Mesendoderm (in vitro differentiated cells): Measurements from ENCODE around the gene RNF112.
A peak's percentile ranks its signal among the peaks of the same experiment; 100 is the strongest.

Experiments
- DNase-seq: peaks from one replicate; pipeline ENCODE4 v3.0.0; 2013
- H2AK5ac ChIP-seq: 2 replicates; pipeline ENCODE4 v1.6.1; 2013; ENCODE audit warnings: low read length, inconsistent platforms
- H2BK120ac ChIP-seq: 2 replicates; pipeline ENCODE4 v1.6.1; 2013; ENCODE audit warnings: low read depth, mild to moderate bottlenecking, low read length, moderate library complexity, mixed read lengths
- H2BK15ac ChIP-seq: replicated peaks from 2 replicates; pipeline ENCODE4 v1.6.1; 2013; ENCODE audit warnings: low read depth, mild to moderate bottlenecking, moderate library complexity
- H2BK5ac ChIP-seq: 2 replicates; pipeline ENCODE4 v1.6.1; 2013; ENCODE audit warnings: low read length, inconsistent platforms
- H3K18ac ChIP-seq: 2 replicates; pipeline ENCODE4 v1.6.1; 2013; ENCODE audit warnings: mild to moderate bottlenecking, low read length, mixed read lengths
- H3K23ac ChIP-seq: one replicate; pipeline ENCODE4 v1.6.1; 2013; ENCODE audit warnings: low read length
- H3K27ac ChIP-seq: 2 replicates; pipeline ENCODE4 v1.5.1; 2013; ENCODE audit warnings: low read depth, mild to moderate bottlenecking, inconsistent platforms, low read length, moderate library complexity
- H3K27me3 ChIP-seq: 2 replicates; pipeline ENCODE4 v1.6.1; 2013; ENCODE audit warnings: low read length, control low read depth, mild to moderate bottlenecking, inconsistent platforms; ENCODE audit not compliant: insufficient read depth, poor library complexity
- H3K36me3 ChIP-seq: 2 replicates; pipeline ENCODE4 v1.6.1; 2013; ENCODE audit warnings: low read length, inconsistent platforms; ENCODE audit not compliant: control insufficient read depth, insufficient read depth
- H3K4ac ChIP-seq: one replicate; pipeline ENCODE4 v1.6.1; 2013; ENCODE audit warnings: low read depth, mild to moderate bottlenecking, low read length, moderate library complexity
- H3K4me1 ChIP-seq: 2 replicates; pipeline ENCODE4 v1.6.1; 2013; ENCODE audit warnings: low read depth, low read length, inconsistent platforms; ENCODE audit not compliant: control insufficient read depth
- H3K4me2 ChIP-seq: 2 replicates; pipeline ENCODE4 v1.6.1; 2013; ENCODE audit warnings: low read length
- H3K4me3 ChIP-seq: 2 replicates; pipeline ENCODE4 v1.5.1; 2013; ENCODE audit warnings: mild to moderate bottlenecking, low read length
- H3K56ac ChIP-seq: one replicate; pipeline ENCODE4 v1.6.1; 2013; ENCODE audit warnings: low read length
- H3K79me1 ChIP-seq: 2 replicates; pipeline ENCODE4 v1.6.1; 2013; ENCODE audit warnings: low read length, inconsistent platforms
- H3K79me2 ChIP-seq: 2 replicates; pipeline ENCODE4 v1.6.1; 2013; ENCODE audit warnings: mild to moderate bottlenecking, low read length; ENCODE audit not compliant: control insufficient read depth, insufficient read depth
- H3K9ac ChIP-seq: 2 replicates; pipeline ENCODE4 v1.6.1; 2013; ENCODE audit warnings: low read length, inconsistent platforms
- H4K5ac ChIP-seq: one replicate; pipeline ENCODE4 v1.6.1; 2013; ENCODE audit warnings: low read length
- H4K8ac ChIP-seq: one replicate; pipeline ENCODE4 v1.6.1; 2013; ENCODE audit warnings: low read depth, mild to moderate bottlenecking, control low read depth, low read length, moderate library complexity
- WGBS: extraction: QIAGEN DNeasy Blood & Tissue Kit; methylation state at CpG from one replicate; pipeline ENCODE4 v1.1.7; 2013; ENCODE audit warnings: low lambda C conversion rate, missing lambda C conversion rate; ENCODE audit not compliant: insufficient coverage; ENCODE audit errors: extremely low coverage; 5-methylcytosine and 5-hydroxymethylcytosine counted together

RNF112 gene

DNA sequence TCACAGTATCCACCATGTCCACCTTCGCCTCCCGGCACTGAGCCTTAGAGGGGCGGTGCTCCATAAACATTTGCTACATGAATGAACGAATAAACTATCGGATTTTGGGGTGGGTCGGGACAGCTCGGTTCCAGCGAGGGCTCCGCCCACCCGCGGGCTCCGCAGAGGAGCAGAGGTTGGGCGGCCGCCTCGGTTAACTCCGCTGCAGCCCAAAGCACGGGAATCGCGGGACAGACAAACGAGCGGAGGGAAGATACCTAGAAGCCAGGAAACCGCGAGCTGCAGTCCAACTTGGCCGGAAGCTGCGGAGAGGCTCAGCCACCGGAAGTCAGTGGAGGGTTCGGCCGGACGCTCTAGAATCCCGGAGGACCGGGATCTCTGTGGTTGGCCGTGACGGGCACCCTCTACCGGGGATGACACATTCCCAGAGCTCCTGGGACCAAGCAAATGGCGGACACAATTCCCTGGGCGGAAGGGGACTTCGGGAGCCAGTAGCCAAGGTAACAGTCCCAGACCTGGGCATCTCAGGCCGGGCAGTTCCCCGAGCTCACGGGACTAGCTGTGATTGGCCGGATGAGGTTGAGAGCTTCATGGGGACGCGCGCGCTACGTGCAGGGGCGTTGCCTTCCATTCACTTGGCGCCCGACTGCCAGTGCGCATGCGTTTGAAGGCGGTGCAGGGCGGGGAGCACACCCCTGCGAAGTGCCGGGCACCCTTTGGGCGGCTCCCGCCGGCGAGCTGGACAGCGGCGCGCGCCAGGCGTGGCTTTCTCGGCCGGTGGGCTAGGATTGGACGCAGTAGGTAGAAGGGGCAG lies 33.2 kb upstream of the RNF112 start:
- DNase-seq, result peak; percentile 100
- Histone ChIP-seq H3K4me2 (peak overlapping the region; percentile 51), H4K8ac (no peak overlapping the region), H2BK5ac (peak overlapping the region; percentile 57), H2BK15ac (no peak overlapping the region), H3K18ac (peak overlapping the region; percentile 24), H3K79me2 (peaks cover 31% of the 10 kb centered on the region), H3K79me1 (peaks cover 24% of the 10 kb centered on the region), H2AK5ac (no peak overlapping the region), H3K27me3 (no peaks in the 10 kb centered on the region), H3K4me3 (peak overlapping the region; percentile 65), H3K23ac (no peak overlapping the region), H3K56ac (peak overlapping the region; percentile 93), H3K4me1 (peaks cover 5% of the 10 kb centered on the region), H3K36me3 (peaks cover 17% of the 10 kb centered on the region), H3K9ac (peak overlapping the region; percentile 75), H4K5ac (no peak overlapping the region), H3K27ac (peak overlapping the region; percentile 88), H2BK120ac (no peak overlapping the region), H3K4ac (peak overlapping the region; percentile 46)
- no CpG with 5 or more reads among the region's 67 CpGs for WGBS

DNA sequence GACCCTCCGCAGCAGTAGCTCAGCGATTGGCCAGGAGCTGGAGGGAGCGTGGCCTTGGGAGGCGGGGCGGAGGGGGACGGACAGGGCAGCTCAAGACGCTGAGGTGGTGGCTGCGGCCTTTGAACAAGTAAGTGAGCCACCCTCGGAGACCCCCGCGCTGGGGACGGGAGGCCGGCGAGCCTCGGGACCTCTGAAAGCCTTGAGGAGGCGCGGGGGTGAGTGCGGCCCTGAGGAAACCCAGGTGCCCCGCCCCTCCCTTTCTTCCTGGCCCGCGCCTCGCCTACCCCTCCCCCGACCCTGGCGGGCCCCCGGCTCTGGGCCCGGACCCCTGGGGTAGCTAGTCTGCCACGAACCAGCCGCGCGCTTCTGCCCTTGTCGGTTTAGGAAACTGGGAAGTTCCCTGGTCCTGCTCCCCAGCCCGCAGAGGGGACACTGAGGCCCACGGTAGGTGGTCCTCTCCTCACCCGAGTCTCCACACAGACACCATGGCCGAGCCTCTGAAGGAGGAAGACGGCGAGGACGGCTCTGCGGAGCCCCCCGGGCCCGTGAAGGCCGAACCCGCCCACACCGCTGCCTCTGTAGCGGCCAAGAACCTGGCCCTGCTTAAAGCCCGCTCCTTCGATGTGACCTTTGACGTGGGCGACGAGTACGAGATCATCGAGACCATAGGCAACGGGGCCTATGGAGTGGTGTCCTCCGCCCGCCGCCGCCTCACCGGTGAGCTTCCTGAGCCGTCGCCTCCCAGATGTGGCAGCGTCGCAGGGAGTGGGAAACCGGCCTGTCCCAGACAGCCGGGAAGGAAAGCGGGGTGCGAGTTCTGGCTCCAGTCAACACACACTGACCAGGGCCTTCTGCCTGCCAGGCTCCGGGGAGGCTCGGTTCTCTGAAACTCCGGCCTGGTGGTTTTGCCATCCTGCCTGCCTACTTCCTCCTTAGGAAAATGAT lies 32.3 kb upstream of the RNF112 start, which contains the start of gene MAPK7:
MAPK7 (plus strand) TSS at position 83 of the 945 bp plus-strand sequence; CDS start at position 486, 403 bp downstream.
- H3K4me3 ChIP-seq, result peak within 1 kb of the TSS; percentile 90
- H3K4me2 ChIP-seq, result peak within 1 kb of the TSS; percentile 51
- H3K9ac ChIP-seq, result peak within 1 kb of the TSS; percentile 98
- peak within 1 kb of the TSS; percentile 73 for H3K23ac ChIP-seq
- peak within 1 kb of the TSS; percentile 88 for H3K27ac ChIP-seq
- H3K27me3 ChIP-seq, result no peaks in the 10 kb centered on the region
- no peak within 1 kb of the TSS for H2BK120ac ChIP-seq
- no peak within 1 kb of the TSS for H4K5ac ChIP-seq
- H3K79me1 ChIP-seq, result peaks cover 24% of the 10 kb centered on the region
- H3K4ac ChIP-seq, result peak within 1 kb of the TSS; percentile 46
- peaks cover 31% of the 10 kb centered on the region for H3K79me2 ChIP-seq
- DNase-seq, result no peak
- peak within 1 kb of the TSS; percentile 29 for H3K18ac ChIP-seq
- H2BK5ac ChIP-seq, result peak within 1 kb of the TSS; percentile 57
- peak within 1 kb of the TSS; percentile 97 for H3K56ac ChIP-seq
- peaks cover 5% of the 10 kb centered on the region for H3K4me1 ChIP-seq
- peaks cover 19% of the 10 kb centered on the region for H3K36me3 ChIP-seq
- no peak within 1 kb of the TSS for H4K8ac ChIP-seq
- H2AK5ac ChIP-seq, result peak within 1 kb of the TSS; percentile 46
- no peak within 1 kb of the TSS for H2BK15ac ChIP-seq
- WGBS, result no CpG with 5 or more reads among the region's 69 CpGs

DNA sequence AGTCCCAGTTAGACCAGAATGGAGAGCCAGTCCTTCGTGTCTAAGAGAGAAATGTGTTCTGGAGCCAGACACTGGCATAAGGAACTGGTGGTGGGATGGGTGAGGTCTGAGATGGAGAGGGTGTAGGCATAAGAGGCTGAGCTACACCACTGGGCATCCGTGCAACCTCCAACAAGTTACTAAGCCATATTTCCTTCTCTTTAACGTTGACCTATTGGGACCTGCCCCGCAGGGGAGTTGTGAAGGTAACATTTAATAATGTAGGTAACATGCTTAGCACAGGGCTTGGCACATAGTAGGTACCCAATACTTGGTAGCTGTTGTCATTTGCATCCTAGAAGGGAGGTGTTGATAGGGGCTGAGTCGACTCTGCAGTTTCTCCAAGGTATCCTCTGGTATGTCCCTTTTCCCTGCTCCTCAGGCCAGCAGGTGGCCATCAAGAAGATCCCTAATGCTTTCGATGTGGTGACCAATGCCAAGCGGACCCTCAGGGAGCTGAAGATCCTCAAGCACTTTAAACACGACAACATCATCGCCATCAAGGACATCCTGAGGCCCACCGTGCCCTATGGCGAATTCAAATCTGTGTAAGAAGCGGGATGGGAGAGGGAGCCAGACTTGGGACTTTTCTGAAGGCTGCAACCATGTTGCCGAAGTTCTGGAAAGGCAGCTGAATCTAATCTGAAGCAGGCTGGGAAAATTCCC lies 31.5 kb upstream of the RNF112 start:
- no CpG with 5 or more reads among the region's 13 CpGs for WGBS
- Histone ChIP-seq H3K4me1 (peaks cover 7% of the 10 kb centered on the region), H4K8ac (no peak overlapping the region), H3K4me3 (peak overlapping the region; percentile 90), H3K9ac (peak overlapping the region; percentile 98), H2AK5ac (no peak overlapping the region), H3K36me3 (peaks cover 20% of the 10 kb centered on the region), H2BK120ac (no peak overlapping the region), H4K5ac (no peak overlapping the region), H3K27ac (no peak overlapping the region), H3K23ac (no peak overlapping the region), H3K27me3 (no peaks in the 10 kb centered on the region), H3K79me2 (peaks cover 33% of the 10 kb centered on the region), H3K79me1 (peaks cover 27% of the 10 kb centered on the region), H3K56ac (peak overlapping the region; percentile 97), H2BK5ac (no peak overlapping the region), H3K18ac (no peak overlapping the region), H3K4me2 (peak overlapping the region; percentile 39), H3K4ac (no peak overlapping the region), H2BK15ac (no peak overlapping the region)
- DNase-seq, result no peak

DNA sequence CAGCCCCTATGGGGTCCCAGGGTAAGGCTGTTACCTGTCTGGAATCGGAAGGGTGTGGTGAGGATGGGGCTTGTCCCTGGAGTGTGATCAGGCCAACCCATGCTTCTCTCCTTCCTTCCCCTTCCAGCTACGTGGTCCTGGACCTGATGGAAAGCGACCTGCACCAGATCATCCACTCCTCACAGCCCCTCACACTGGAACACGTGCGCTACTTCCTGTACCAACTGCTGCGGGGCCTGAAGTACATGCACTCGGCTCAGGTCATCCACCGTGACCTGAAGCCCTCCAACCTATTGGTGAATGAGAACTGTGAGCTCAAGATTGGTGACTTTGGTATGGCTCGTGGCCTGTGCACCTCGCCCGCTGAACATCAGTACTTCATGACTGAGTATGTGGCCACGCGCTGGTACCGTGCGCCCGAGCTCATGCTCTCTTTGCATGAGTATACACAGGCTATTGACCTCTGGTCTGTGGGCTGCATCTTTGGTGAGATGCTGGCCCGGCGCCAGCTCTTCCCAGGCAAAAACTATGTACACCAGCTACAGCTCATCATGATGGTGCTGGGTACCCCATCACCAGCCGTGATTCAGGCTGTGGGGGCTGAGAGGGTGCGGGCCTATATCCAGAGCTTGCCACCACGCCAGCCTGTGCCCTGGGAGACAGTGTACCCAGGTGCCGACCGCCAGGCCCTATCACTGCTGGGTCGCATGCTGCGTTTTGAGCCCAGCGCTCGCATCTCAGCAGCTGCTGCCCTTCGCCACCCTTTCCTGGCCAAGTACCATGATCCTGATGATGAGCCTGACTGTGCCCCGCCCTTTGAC lies 30.3 kb upstream of the RNF112 start:
- H3K79me2 ChIP-seq, result peaks cover 41% of the 10 kb centered on the region
- H3K4ac ChIP-seq, result no peak overlapping the region
- peak overlapping the region; percentile 97 for H3K56ac ChIP-seq
- H3K27me3 ChIP-seq, result no peaks in the 10 kb centered on the region
- peaks cover 13% of the 10 kb centered on the region for H3K4me1 ChIP-seq
- no peak overlapping the region for H4K5ac ChIP-seq
- H2BK120ac ChIP-seq, result no peak overlapping the region
- no peak overlapping the region for H2BK5ac ChIP-seq
- H3K23ac ChIP-seq, result no peak overlapping the region
- DNase-seq, result no peak
- H3K79me1 ChIP-seq, result peaks cover 27% of the 10 kb centered on the region
- H3K36me3 ChIP-seq, result peaks cover 24% of the 10 kb centered on the region
- H3K27ac ChIP-seq, result no peak overlapping the region
- H4K8ac ChIP-seq, result no peak overlapping the region
- H3K18ac ChIP-seq, result no peak overlapping the region
- H2AK5ac ChIP-seq, result no peak overlapping the region
- no peak overlapping the region for H2BK15ac ChIP-seq
- WGBS, result no CpG with 5 or more reads among the region's 29 CpGs
- H3K4me2 ChIP-seq, result peak overlapping the region; percentile 4
- no peak overlapping the region for H3K4me3 ChIP-seq
- H3K9ac ChIP-seq, result peak overlapping the region; percentile 98

DNA sequence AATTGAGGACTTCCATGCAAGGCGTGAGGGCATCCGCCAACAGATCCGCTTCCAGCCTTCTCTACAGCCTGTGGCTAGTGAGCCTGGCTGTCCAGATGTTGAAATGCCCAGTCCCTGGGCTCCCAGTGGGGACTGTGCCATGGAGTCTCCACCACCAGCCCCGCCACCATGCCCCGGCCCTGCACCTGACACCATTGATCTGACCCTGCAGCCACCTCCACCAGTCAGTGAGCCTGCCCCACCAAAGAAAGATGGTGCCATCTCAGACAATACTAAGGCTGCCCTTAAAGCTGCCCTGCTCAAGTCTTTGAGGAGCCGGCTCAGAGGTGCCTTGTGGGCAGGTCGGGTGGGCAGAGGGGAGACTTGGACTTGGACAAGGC lies 29.7 kb upstream of the RNF112 start:
- Histone ChIP-seq H3K27me3 (no peaks in the 10 kb centered on the region), H2BK120ac (no peak overlapping the region), H3K56ac (no peak overlapping the region), H3K9ac (peak overlapping the region; percentile 1), H3K79me2 (peaks cover 44% of the 10 kb centered on the region), H2BK5ac (no peak overlapping the region), H4K8ac (no peak overlapping the region), H2AK5ac (no peak overlapping the region), H3K4me2 (no peak overlapping the region), H3K4me3 (no peak overlapping the region), H3K18ac (no peak overlapping the region), H3K4ac (no peak overlapping the region), H2BK15ac (no peak overlapping the region), H4K5ac (no peak overlapping the region), H3K27ac (no peak overlapping the region), H3K79me1 (peaks cover 26% of the 10 kb centered on the region), H3K36me3 (peaks cover 24% of the 10 kb centered on the region), H3K4me1 (peaks cover 16% of the 10 kb centered on the region), H3K23ac (no peak overlapping the region)
- no CpG with 5 or more reads among the region's 7 CpGs for WGBS
- DNase-seq, result no peak
